HepG2 (cell line): ENCODE data around the gene LSM14B. TPM values are rescaled to one million over a fixed set of nuclear protein-coding genes. Genes with fewer than 3 reads are reported as not detected.

Experiments used
- AKNA ChIP-seq: sonication (generic); formaldehyde crosslinking; IDR thresholded peaks from 2 replicates; pipeline ENCODE4 v1.4.0; 2020; ENCODE audit warnings: missing genetic modification reagents, borderline replicate concordance
- ELK4 ChIP-seq: sonication (generic); formaldehyde crosslinking; IDR thresholded peaks from 2 replicates; pipeline ENCODE4 v1.9.0; 2021; ENCODE audit warnings: missing genetic modification reagents, borderline replicate concordance
- KAT8 ChIP-seq: IDR thresholded peaks from 2 replicates; pipeline ENCODE4 v1.6.1; 2016; ENCODE audit warnings: missing genetic modification reagents, missing compliant biosample characterization
- KIAA2018 ChIP-seq: sonication (generic); formaldehyde crosslinking; IDR thresholded peaks from 2 replicates; pipeline ENCODE4 v1.5.0; 2020; ENCODE audit warnings: mild to moderate bottlenecking, missing genetic modification reagents, borderline replicate concordance
- KLF16 ChIP-seq, 2 experiments: sonication (generic) in 1 of 2; formaldehyde crosslinking in 1 of 2; IDR thresholded peaks; 2 replicates each; pipeline versions ENCODE4 v1.6.1 to v1.8.0; 2016 to 2023; ENCODE audit warnings: missing genetic modification reagents in 2 of 2, missing compliant biosample characterization in 1 of 2
- NCOA2 ChIP-seq: sonication (generic); formaldehyde crosslinking; IDR thresholded peaks from 2 replicates; pipeline ENCODE4 v1.8.0; 2022; ENCODE audit warnings: inconsistent platforms
- POLR2A ChIP-seq, 2 experiments: IDR thresholded peaks; 2 replicates each; pipeline ENCODE4 v1.6.1; 2011; ENCODE audit warnings: low read depth in 2 of 2, low read length in 2 of 2, mild to moderate bottlenecking in 1 of 2, moderate library complexity in 1 of 2; ENCODE audit not compliant: insufficient read depth in 1 of 2
- PRMT3 ChIP-seq: sonication (generic); formaldehyde crosslinking; IDR thresholded peaks from 2 replicates; pipeline ENCODE4 v1.8.1; 2022; ENCODE audit warnings: low read depth, mild to moderate bottlenecking, moderate library complexity, missing genetic modification reagents, borderline replicate concordance
- SNAPC2 ChIP-seq: sonication (generic); formaldehyde crosslinking; IDR thresholded peaks from 2 replicates; pipeline ENCODE4 v1.8.1; 2022; ENCODE audit warnings: mild to moderate bottlenecking, missing genetic modification reagents
- ZNF24 ChIP-seq: fragments of 450-650 bp; IDR thresholded peaks from 2 replicates; pipeline ENCODE4 v1.6.1; 2017; ENCODE audit warnings: antibody characterized with exemption, mild to moderate bottlenecking
- ZNF317 ChIP-seq: sonication (generic); formaldehyde crosslinking; IDR thresholded peaks from 2 replicates; pipeline ENCODE4 v1.5.0; 2020; ENCODE audit warnings: mild to moderate bottlenecking, missing genetic modification reagents
- ZNF577 ChIP-seq: sonication (generic); formaldehyde crosslinking; IDR thresholded peaks from 2 replicates; pipeline ENCODE4 v1.4.0; 2020; ENCODE audit warnings: mild to moderate bottlenecking, low read depth, missing genetic modification reagents, borderline replicate concordance
- polyA plus RNA-seq, 8 experiments: library from polyadenylated mRNA; depleted of rRNA in 3 of 8; stranded (reverse) in 7 of 8; unstranded in 1 of 8; fragments of >200 nt; fragmentation: Illumina TruSeq in 4 of 8; extraction: Trizol in 4 of 8; gene quantifications; 2 replicates each; pipeline versions ENCODE4 v1.2.1 to v1.2.3, GENCODE V29; 2011 to 2016; ENCODE audit warnings: low read depth in 4 of 8, missing spikeins in 1 of 8, mixed read lengths in 1 of 8; ENCODE audit not compliant: insufficient read depth in 1 of 8
- total RNA-seq, 5 experiments: library from RNA; depleted of rRNA; stranded (reverse); fragments of >200 nt; fragmentation: Illumina TruSeq; extraction: Trizol; gene quantifications; 2 replicates each; pipeline ENCODE4 v1.2.3, GENCODE V29; 2016; ENCODE audit warnings: low read depth in 1 of 5

LSM14B gene
- total and polyA plus RNA-seq, 2 of the 13 experiments (the other 11 are each of a cell fraction or from before 2014, with no cell fraction given): 43.3 to 79.2 TPM

GRCh38 chr20:62119591-62120364 is 2.5 kb upstream of the LSM14B start (continued):
- TF ChIP-seq ELK4 (CRISPR knock-in tag): no peak
- TF ChIP-seq ZNF577 (CRISPR knock-in tag): no peak
- TF ChIP-seq KAT8 (CRISPR knock-in tag): peak; percentile 69; the same call in 1 of the 2 replicates
- TF ChIP-seq POLR2A (IDR thresholded peaks at IDR 0.05; ENCODE audit: insufficient read depth in 1 of 2, low read depth in 2 of 2, low read length in 2 of 2): peak in 1 of 2 experiments; percentile 36; a peak in 1 of 4 replicates
- TF ChIP-seq ZNF317 (CRISPR knock-in tag): peak; percentile 61; the same call in 1 of the 2 replicates
- peak; percentile 44; the same call in 1 of the 2 replicates for TF ChIP-seq NCOA2 (CRISPR knock-in tag)
- no peak for TF ChIP-seq AKNA
- TF ChIP-seq ZNF24: no peak
- TF ChIP-seq KLF16 (CRISPR knock-in tag; IDR thresholded peaks at IDR 0.05): peak in 1 of 2 experiments; percentile 71; a peak in 2 of 4 replicates
- no peak for TF ChIP-seq SNAPC2 (CRISPR knock-in tag)
- no peak for TF ChIP-seq PRMT3 (CRISPR knock-in tag)
- no peak for TF ChIP-seq KIAA2018
